Motor neuron (in vitro differentiated cells): ENCODE measurements around the gene CASK. TPM values are rescaled to one million over a fixed set of nuclear protein-coding genes. Genes with fewer than 3 reads are reported as not detected.
A peak's percentile ranks its signal among the peaks of the same experiment; 100 is the strongest.

Source experiments
- ATAC-seq, 8 experiments: fragments of 200-7000 bp; cut with Tn5 transposase; replicated peaks in 6 of 8; 2 replicates each; pipeline ENCODE4 v1.8.0; 2021; ENCODE audit warnings: mild to moderate bottlenecking in 8 of 8, moderate library complexity in 8 of 8
- H3K27ac ChIP-seq, 2 donors: fragments of 250-450 bp; sonication (Bioruptor Pico); 2 replicates each; pipeline ENCODE4 v1.9.0; 2021; ENCODE audit warnings: antibody characterized with exemption in 2 of 2, mild to moderate bottlenecking in 2 of 2, moderate library complexity in 1 of 2
- H3K4me1 ChIP-seq, 2 donors: fragments of 250-450 bp; sonication (Bioruptor Pico); replicated peaks in 1 of 2; 2 replicates each; pipeline ENCODE4 v1.6.1; 2021; ENCODE audit warnings: antibody characterized with exemption in 2 of 2, mild to moderate bottlenecking in 2 of 2, moderate library complexity in 1 of 2
- H3K4me3 ChIP-seq, 5 donors: fragments of 250-450 bp; sonication (Bioruptor Pico); 2 replicates each; pipeline ENCODE4 v1.9.0; 2021; ENCODE audit warnings: antibody characterized with exemption in 5 of 5, mild to moderate bottlenecking in 5 of 5, moderate library complexity in 4 of 5
- WGBS, 10 experiments: fragments of 450-650 bp; shearing (Covaris generic); methylation state at CpG; one replicate each; pipeline ENCODE4 v1.0.0; 2022; 5-methylcytosine and 5-hydroxymethylcytosine counted together
- in situ Hi-C, 9 experiments: fragments of 400-800 bp; cut with MboI; loops; one replicate each; pipeline ENCODE4 v1.15.0; 2021; ENCODE audit warnings: low sequenced_read_pairs in 9 of 9, low pct_unique_long_range_greater_than_20kb in 2 of 9; ENCODE audit not compliant: unreplicated experiment in 9 of 9
- total RNA-seq, 8 experiments: library from RNA; unstranded; fragments of 300-600 nt; gene quantifications; 2 replicates each; pipeline versions ENCODE4 v1.2.3 to v1.2.4, GENCODE V29; 2022

CASK gene
- total RNA-seq, 8 experiments from 2014 or later: 15.6 to 51.7 (median 41.5) TPM

DNA sequence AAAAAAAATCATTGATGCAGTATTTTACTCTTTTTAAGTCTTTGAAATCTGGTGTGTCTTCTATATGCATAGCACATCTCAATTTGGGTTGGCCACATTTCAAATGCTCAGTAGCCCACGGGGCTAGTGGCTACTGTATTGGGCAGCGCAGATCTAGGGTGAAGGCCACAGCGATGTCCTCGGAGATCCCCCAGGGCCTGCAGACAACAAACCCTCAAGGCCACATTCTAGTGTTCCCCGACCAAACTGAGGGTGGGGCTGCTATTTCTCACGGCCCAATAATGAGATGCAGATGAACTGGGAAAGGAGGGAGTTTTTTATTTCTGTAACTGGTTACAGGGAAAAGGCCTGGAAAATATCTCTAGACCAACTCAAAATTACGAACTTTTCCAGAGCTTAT is 452.6 kb downstream of the CASK start:
- Histone ChIP-seq H3K4me1 (peaks cover 9 to 13% of the 10 kb centered on the region in 2 donors), H3K27ac (no peak overlapping the region), H3K4me3 (no peak overlapping the region)
- in situ Hi-C loops: no loop called here
- peak in 3 of 8 experiments; percentile 31 to 86 (median 71) for ATAC-seq
- WGBS, 10 experiments: 58% methylated on average over 2 of the region's 7 CpGs; no CpG with 5 or more reads in 9 of the 10 experiments

DNA sequence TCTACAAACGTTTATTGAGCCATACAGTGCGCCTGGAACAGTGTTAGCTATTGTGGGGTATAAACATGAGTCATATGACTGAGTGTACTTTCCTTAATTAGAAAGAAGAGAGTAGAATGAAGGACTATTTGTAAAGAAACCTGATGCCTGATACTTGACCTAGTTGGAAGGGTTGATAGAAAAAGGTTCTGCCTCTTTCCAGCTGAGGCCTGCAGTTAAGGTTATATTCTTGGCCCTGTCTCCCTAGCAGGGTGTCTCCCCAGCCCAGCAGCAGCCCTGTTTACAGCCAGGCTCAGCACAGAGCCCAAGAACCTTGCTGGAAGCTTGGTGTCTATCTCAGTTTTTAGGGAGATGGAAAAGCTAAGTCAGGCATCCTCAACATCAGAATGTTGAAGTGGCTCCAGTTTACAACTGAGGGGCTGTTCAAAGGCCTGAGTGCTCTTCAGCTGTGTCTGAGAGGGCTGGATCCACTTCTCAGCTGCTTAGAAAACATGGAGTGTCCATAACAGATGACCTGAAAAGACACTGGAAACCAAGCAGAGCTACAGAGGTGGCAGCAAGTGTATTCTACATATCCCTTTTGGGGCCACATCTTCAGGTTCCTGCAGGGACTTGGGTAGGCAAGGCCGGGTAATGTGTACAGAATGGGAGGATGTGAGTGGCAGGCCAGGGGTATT is 454.6 kb downstream of the CASK start:
- in situ Hi-C loops: no loop called here
- WGBS, 10 experiments: 0 to 100% (median 72%) methylated on average over 1 to 2 of the region's 3 CpGs; no CpG with 5 or more reads in 5 of the 10 experiments
- no peak overlapping the region for H3K4me3 ChIP-seq
- H3K4me1 ChIP-seq: no peaks in the 10 kb centered on the region
- H3K27ac ChIP-seq: no peak overlapping the region
- ATAC-seq: peak in 5 of 8 experiments; percentile 17 to 68 (median 62)

Other genes starting within 250 kb of the CASK start
- gene GPR34, start 234.6 kb downstream of the CASK start, total RNA-seq: 1 to 10 TPM in 3 of 8 experiments, under 1 TPM in 5; 0.33 to 3.5 (median 0.95) TPM
- 1 to 10 TPM in 3 of 8 experiments, under 1 TPM in 5; 0.33 to 3.3 (median 0.82) TPM for gene GPR82, start 199.4 kb downstream of the CASK start, total RNA-seq